ENCODE measurements around the gene LDLRAP1.

LDLRAP1 gene

DNA sequence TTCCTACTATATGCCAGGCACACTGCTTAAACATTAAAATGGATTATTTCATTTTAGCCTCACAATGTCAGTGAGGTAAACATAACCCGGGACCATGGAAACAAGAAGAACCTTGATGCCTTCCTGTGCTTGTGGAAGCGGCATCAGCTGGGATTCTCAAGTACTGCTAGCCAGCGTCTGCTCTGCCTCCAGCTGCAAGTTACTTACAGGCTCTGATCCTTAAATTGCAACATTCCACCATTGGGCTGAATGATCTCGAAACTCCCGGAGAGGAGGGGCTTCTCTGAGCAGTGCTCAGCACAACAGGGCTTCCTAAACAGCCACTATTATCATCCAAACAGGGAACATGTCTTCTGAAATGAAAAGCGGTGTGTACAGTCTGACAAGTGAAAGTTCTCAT, 66.5 kb downstream of the LDLRAP1 start:
- H3K79me2 ChIP-seq (ENCODE audit: control insufficient read depth, insufficient read depth, low read length): no peaks in the 10 kb centered on the region
- H4K5ac ChIP-seq (ENCODE audit: low read length): no peak overlapping the region

DNA sequence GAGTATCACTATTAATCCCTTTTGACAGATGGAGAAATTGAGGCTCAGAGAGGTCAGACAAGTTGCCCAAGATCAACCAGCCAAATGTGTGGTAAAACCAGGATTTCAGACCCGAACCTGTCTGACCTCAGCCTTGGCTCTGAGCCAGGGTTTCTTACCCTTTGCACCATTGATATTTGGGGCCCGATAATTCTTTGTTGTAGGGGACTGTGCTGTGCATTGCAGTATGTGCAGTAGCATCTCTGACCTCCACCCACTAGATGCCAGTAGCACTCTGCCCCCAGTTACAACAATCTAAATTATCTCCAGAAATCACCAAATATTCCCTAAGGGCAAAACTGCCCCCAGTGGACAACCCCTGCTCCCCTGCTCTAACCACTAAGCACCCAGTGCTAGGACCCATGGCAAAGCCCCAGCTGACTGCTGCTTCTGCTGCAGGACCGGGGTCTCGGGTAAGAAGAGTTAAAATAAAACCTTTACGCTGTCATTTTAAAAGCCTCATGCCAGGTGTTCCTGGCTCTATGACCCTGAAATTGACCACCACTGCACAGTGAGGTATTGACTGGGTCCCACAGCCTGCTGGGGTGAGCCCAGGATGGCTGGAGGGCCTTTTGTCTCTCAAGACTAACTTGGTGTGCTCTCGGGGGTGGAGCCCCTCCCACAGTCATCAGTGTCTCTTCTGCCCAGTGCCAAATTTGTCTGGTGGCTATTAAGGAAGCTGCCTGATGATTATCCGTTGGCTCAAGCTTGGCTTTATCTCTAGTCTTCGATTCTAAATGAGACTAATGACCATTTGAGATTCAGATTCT, 67.6 kb downstream of the LDLRAP1 start:
- Histone ChIP-seq H3K79me2 (ENCODE audit: control insufficient read depth, insufficient read depth, low read length) (no peaks in the 10 kb centered on the region), H3K79me1 (ENCODE audit: low read length) (no peaks in the 10 kb centered on the region), H3K36me3 (ENCODE audit: control insufficient read depth, insufficient read depth, low read length) (no peaks in the 10 kb centered on the region), H4K8ac (ENCODE audit: low read depth, low read length) (no peak overlapping the region), H2BK5ac (ENCODE audit: low read length) (no peak overlapping the region), H3K27me3 (ENCODE audit: insufficient read depth, low read length, poor library complexity) (no peaks in the 10 kb centered on the region), H3K4ac (ENCODE audit: low read depth, low read length) (no peak overlapping the region), H2BK120ac (ENCODE audit: low read depth, low read length) (no peak overlapping the region), H3K56ac (ENCODE audit: low read length) (no peak overlapping the region), H3K18ac (ENCODE audit: low read length) (no peak overlapping the region), H3K4me1 (ENCODE audit: control insufficient read depth, low read depth, low read length) (peaks cover 3% of the 10 kb centered on the region), H3K27ac (ENCODE audit: low read depth, low read length) (no peak overlapping the region), H2AK5ac (ENCODE audit: low read length) (no peak overlapping the region), H4K5ac (ENCODE audit: low read length) (no peak overlapping the region), H2BK15ac (replicated peaks; ENCODE audit: low read depth) (no peak overlapping the region), H3K4me2 (ENCODE audit: low read length) (no peak overlapping the region), H3K9ac (ENCODE audit: low read length) (no peak overlapping the region), H3K23ac (ENCODE audit: low read length) (no peak overlapping the region), H3K4me3 (ENCODE audit: low read length) (no peak overlapping the region)
- WGBS (ENCODE audit: extremely low coverage, insufficient coverage, low lambda C conversion rate): no CpG with 5 or more reads among the region's 8 CpGs
- no peak for DNase-seq

More for the DNA sequence above, 66.5 kb downstream of the LDLRAP1 start:
- Histone ChIP-seq H2AK5ac (ENCODE audit: low read length) (no peak overlapping the region), H3K36me3 (ENCODE audit: control insufficient read depth, insufficient read depth, low read length) (no peaks in the 10 kb centered on the region), H3K4me1 (ENCODE audit: control insufficient read depth, low read depth, low read length) (no peaks in the 10 kb centered on the region), H3K4me3 (ENCODE audit: low read length) (no peak overlapping the region), H3K9ac (ENCODE audit: low read length) (no peak overlapping the region), H3K4me2 (ENCODE audit: low read length) (no peak overlapping the region), H3K79me1 (ENCODE audit: low read length) (no peaks in the 10 kb centered on the region), H3K27ac (ENCODE audit: low read depth, low read length) (no peak overlapping the region), H2BK120ac (ENCODE audit: low read depth, low read length) (no peak overlapping the region), H2BK15ac (replicated peaks; ENCODE audit: low read depth) (no peak overlapping the region), H3K4ac (ENCODE audit: low read depth, low read length) (no peak overlapping the region), H3K23ac (ENCODE audit: low read length) (no peak overlapping the region), H3K56ac (ENCODE audit: low read length) (no peak overlapping the region), H3K18ac (ENCODE audit: low read length) (no peak overlapping the region), H3K27me3 (ENCODE audit: insufficient read depth, low read length, poor library complexity) (no peaks in the 10 kb centered on the region), H2BK5ac (ENCODE audit: low read length) (no peak overlapping the region), H4K8ac (ENCODE audit: low read depth, low read length) (no peak overlapping the region)
- DNase-seq: peak; percentile 80
- WGBS (ENCODE audit: extremely low coverage, insufficient coverage, low lambda C conversion rate): no CpG with 5 or more reads among the region's 6 CpGs

DNA sequence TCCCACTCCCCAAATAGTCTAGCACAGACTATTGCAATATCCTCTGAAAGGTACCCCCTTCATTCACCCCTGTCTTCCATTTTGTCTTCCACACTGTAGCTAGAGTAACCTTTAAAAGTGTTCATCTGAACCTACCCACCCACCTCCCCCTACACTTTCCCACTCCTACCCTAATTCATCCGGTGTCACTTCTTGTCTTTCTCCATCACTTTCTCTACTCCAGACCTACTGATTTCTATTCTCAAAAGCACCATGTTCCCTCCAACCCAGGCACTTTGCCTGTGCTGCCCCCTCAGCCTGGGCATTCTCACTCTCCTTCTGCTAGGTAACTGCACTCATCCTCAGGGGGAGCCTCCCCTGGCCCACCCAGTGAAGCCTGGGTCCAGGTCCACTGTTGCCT, 68.4 kb downstream of the LDLRAP1 start:
- DNase-seq: no peak
- no peak overlapping the region for H4K5ac ChIP-seq (ENCODE audit: low read length)
- no peak overlapping the region for H3K27ac ChIP-seq (ENCODE audit: low read depth, low read length)
- H3K18ac ChIP-seq (ENCODE audit: low read length): no peak overlapping the region
- H3K23ac ChIP-seq (ENCODE audit: low read length): no peak overlapping the region
- no peaks in the 10 kb centered on the region for H3K36me3 ChIP-seq (ENCODE audit: control insufficient read depth, insufficient read depth, low read length)
- H3K4me2 ChIP-seq (ENCODE audit: low read length): no peak overlapping the region
- H3K9ac ChIP-seq (ENCODE audit: low read length): no peak overlapping the region
- H3K79me1 ChIP-seq (ENCODE audit: low read length): no peaks in the 10 kb centered on the region
- H2BK5ac ChIP-seq (ENCODE audit: low read length): no peak overlapping the region
- no peaks in the 10 kb centered on the region for H3K27me3 ChIP-seq (ENCODE audit: insufficient read depth, low read length, poor library complexity)
- no peaks in the 10 kb centered on the region for H3K79me2 ChIP-seq (ENCODE audit: control insufficient read depth, insufficient read depth, low read length)
- no peak overlapping the region for H3K56ac ChIP-seq (ENCODE audit: low read length)
- no peak overlapping the region for H3K4me3 ChIP-seq (ENCODE audit: low read length)
- no peak overlapping the region for H2BK120ac ChIP-seq (ENCODE audit: low read depth, low read length)
- H3K4me1 ChIP-seq (ENCODE audit: control insufficient read depth, low read depth, low read length): peaks cover 3% of the 10 kb centered on the region
- H2AK5ac ChIP-seq (ENCODE audit: low read length): no peak overlapping the region
- H4K8ac ChIP-seq (ENCODE audit: low read depth, low read length): no peak overlapping the region
- H2BK15ac ChIP-seq (replicated peaks; ENCODE audit: low read depth): no peak overlapping the region
- 100% methylated on average over 1 of the region's 1 CpG for WGBS (ENCODE audit: extremely low coverage, insufficient coverage, low lambda C conversion rate)
- no peak overlapping the region for H3K4ac ChIP-seq (ENCODE audit: low read depth, low read length)

DNA sequence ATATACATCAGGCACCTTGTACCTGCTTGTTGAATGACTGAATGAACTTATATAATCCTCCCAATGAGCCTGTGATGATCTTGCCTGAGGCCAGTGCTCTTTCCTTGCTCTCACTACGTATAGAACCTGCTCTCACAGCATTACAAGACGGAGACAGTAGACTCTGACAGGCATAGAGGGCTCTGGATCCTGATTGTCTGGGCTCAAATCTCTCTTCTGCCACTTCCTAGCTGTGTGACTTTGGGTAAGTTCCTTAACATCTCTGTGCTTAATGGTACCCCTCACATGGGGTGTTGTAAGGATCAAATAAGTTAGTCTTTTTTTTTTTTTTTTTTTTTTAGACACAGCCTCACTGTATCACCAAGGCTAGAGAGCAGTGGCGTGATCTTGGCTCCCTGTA, 69.0 kb downstream of the LDLRAP1 start:
- Histone ChIP-seq H2BK5ac (ENCODE audit: low read length) (no peak overlapping the region), H2BK120ac (ENCODE audit: low read depth, low read length) (no peak overlapping the region), H3K36me3 (ENCODE audit: control insufficient read depth, insufficient read depth, low read length) (no peaks in the 10 kb centered on the region), H3K79me1 (ENCODE audit: low read length) (no peaks in the 10 kb centered on the region), H3K9ac (ENCODE audit: low read length) (no peak overlapping the region), H3K4me3 (ENCODE audit: low read length) (no peak overlapping the region), H3K27ac (ENCODE audit: low read depth, low read length) (no peak overlapping the region), H3K4me2 (ENCODE audit: low read length) (no peak overlapping the region), H3K18ac (ENCODE audit: low read length) (no peak overlapping the region), H2BK15ac (replicated peaks; ENCODE audit: low read depth) (no peak overlapping the region), H3K27me3 (ENCODE audit: insufficient read depth, low read length, poor library complexity) (no peaks in the 10 kb centered on the region), H4K5ac (ENCODE audit: low read length) (no peak overlapping the region), H3K79me2 (ENCODE audit: control insufficient read depth, insufficient read depth, low read length) (no peaks in the 10 kb centered on the region), H3K23ac (ENCODE audit: low read length) (no peak overlapping the region), H3K4ac (ENCODE audit: low read depth, low read length) (no peak overlapping the region), H2AK5ac (ENCODE audit: low read length) (no peak overlapping the region), H3K4me1 (ENCODE audit: control insufficient read depth, low read depth, low read length) (peaks cover 3% of the 10 kb centered on the region), H3K56ac (ENCODE audit: low read length) (no peak overlapping the region), H4K8ac (ENCODE audit: low read depth, low read length) (no peak overlapping the region)
- WGBS (ENCODE audit: extremely low coverage, insufficient coverage, low lambda C conversion rate): no CpG with 5 or more reads among the region's 3 CpGs
- DNase-seq: no peak

DNA sequence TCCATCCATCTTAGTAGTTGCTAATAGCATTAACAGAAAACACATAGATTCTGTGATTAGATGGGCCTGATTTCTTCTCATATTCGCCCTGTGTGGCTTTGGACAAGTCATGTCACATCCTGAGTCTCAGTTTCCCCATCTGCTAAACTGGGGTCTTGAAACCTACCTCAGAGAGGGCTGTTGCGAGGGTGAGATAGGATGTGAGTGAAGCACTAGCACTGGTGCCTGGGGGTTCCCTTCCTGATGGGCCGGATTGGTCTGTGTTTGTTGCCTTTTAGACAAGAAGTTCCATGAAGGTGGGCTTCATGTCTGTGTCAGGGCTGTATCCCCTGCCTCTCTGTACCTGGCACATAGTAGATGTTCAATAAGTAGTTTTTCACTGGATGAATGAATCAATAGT, 69.7 kb downstream of the LDLRAP1 start:
- no peak overlapping the region for H4K5ac ChIP-seq (ENCODE audit: low read length)
- H3K4me3 ChIP-seq (ENCODE audit: low read length): no peak overlapping the region
- no peak overlapping the region for H4K8ac ChIP-seq (ENCODE audit: low read depth, low read length)
- H2BK5ac ChIP-seq (ENCODE audit: low read length): no peak overlapping the region
- H3K79me2 ChIP-seq (ENCODE audit: control insufficient read depth, insufficient read depth, low read length): no peaks in the 10 kb centered on the region
- H3K4ac ChIP-seq (ENCODE audit: low read depth, low read length): no peak overlapping the region
- DNase-seq: no peak
- H3K23ac ChIP-seq (ENCODE audit: low read length): no peak overlapping the region
- H3K4me2 ChIP-seq (ENCODE audit: low read length): no peak overlapping the region
- H3K27ac ChIP-seq (ENCODE audit: low read depth, low read length): no peak overlapping the region
- H2AK5ac ChIP-seq (ENCODE audit: low read length): no peak overlapping the region
- H3K36me3 ChIP-seq (ENCODE audit: control insufficient read depth, insufficient read depth, low read length): no peaks in the 10 kb centered on the region
- H3K56ac ChIP-seq (ENCODE audit: low read length): no peak overlapping the region
- no peaks in the 10 kb centered on the region for H3K79me1 ChIP-seq (ENCODE audit: low read length)
- no peaks in the 10 kb centered on the region for H3K27me3 ChIP-seq (ENCODE audit: insufficient read depth, low read length, poor library complexity)
- no peak overlapping the region for H2BK120ac ChIP-seq (ENCODE audit: low read depth, low read length)
- H3K9ac ChIP-seq (ENCODE audit: low read length): no peak overlapping the region
- H3K4me1 ChIP-seq (ENCODE audit: control insufficient read depth, low read depth, low read length): peaks cover 3% of the 10 kb centered on the region
- no peak overlapping the region for H2BK15ac ChIP-seq (replicated peaks; ENCODE audit: low read depth)
- no peak overlapping the region for H3K18ac ChIP-seq (ENCODE audit: low read length)
- no CpG with 5 or more reads among the region's 3 CpGs for WGBS (ENCODE audit: extremely low coverage, insufficient coverage, low lambda C conversion rate)

Measured in mesendoderm (in vitro differentiated cells).